NK-92 (cell line): ENCODE data around the gene PLXNA4.

Experiments
- DNase-seq: peaks from one replicate; lab custom pipeline; 2025; ENCODE audit not compliant: unreplicated experiment; lab: John Stamatoyannopoulos, UW

Gene PLXNA4

DNA sequence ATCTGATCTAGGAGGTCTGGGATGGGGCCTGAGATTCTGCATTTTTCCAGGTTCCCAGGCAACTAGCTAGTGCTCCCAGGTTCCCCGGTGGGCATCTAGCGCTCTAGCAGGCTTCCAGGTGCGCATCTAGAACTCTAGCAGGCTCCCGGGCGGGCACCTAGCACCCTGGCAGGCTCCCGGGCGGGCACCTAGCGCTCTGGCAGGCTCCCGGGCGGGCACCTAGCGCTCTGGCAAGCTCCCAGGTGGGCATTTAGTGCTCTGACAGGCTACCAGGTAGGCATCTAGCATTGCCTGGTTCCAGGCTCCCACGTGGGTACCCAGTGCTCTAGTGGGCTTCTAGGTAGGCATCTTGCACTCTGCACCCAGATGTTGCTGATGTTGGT is 414.7 kb downstream of the PLXNA4 start:
- DNase-seq: no peak

- DNase-seq: no peak
Observed at GRCh38 chr7:132160611-132161532, 415.4 kb downstream of the PLXNA4 start.

DNA sequence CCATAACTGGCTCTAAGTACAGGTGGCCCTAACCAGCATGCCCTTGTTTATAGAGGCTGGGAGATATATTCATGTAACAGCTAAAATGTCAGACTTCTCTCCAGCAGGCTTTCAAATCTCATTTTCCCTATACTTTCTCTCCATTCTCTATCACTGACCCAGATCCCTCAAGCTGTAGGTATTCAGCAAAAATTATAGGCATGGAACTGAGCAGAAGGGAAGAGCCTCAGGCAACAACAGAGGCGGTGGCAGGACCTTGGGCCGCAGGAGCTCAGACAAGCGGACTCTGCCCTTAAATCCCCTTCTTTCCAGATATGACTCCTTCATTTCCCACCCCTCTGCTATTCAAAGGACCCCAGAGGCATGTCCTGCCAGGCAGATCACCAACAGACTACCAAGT is 417.4 kb downstream of the PLXNA4 start:
- no peak for DNase-seq

DNA sequence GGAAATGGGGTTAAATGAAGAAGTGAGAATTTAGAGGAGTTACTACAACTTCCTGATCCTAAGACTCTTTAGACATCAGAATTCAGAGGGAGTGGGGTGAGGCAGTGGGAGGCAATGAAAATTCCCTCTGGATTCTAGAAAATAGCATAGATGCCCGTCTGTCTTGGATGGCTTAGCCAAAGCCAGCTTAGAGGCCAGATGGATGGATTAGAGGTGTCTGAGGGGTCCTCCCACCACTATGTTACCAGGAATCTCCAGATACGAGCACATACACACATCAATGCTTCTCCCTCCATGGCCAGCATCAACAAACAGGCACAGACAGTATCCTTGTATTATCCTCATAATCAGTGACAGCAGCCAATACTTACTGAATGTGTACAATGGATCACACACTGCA is 418.1 kb downstream of the PLXNA4 start:
- no peak for DNase-seq

GRCh38 chr7:132155715-132156114 is 420.6 kb downstream of the PLXNA4 start:
- no peak for DNase-seq

GRCh38 chr7:132154695-132155471 is 421.4 kb downstream of the PLXNA4 start:
- DNase-seq: no peak

DNA sequence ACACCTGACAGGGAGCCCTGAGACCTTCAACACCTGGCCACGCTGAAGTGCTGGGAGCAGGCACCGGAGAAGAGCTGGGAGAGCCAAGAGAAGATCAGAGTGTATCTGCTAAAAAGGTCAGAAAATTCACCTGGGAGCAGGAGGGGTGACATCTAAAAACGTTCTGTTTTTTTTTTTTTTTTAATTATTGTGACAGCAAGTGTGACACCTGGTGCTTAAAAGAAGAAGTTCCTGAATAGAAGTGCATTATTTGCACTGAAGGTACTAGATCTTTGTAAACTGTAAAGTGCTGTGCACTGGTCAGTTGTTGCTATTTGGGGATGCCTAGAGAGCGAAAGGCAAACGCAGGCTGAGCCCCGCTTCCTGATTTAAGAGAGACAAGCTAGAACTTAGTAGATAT is 422.0 kb downstream of the PLXNA4 start:
- no peak for DNase-seq

DNA sequence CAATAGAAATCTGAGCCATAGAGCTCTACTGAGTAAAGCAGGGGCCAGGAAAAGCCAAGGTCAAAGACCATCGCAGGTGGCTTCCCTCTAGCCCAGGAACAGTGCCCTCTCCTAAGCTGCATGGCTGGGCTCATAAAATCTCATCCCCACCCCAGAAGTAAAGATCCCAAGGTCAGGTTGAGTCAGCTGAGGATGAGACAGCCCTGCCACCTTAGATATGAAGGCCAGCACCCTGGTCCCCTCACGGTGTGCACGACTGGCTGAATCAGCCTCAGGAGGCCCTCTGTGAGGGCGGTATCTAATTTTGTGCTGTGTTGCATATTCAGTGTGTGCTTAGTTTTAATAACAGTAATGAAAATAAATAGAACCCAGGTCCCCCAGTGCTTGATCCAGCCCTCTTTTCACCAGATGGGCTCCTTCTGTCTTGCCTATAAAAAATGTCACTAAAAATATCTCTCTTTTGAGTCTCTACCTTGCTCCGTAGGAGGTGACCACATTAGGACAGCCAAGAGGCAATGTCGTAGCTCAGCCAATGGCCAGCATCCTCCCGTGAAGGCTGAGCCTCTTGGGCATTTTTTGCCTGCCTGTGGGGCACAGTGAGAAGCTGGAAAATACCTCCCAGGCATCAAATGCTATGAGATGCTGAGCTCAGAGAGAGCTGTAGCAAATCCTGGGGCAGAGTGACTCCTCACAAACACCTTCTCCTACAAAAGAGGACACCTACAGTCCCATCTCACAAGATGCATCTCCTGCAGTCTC is 424.0 kb downstream of the PLXNA4 start:
- no peak for DNase-seq

- DNase-seq: no peak
Observed at GRCh38 chr7:132150711-132151110, 425.6 kb downstream of the PLXNA4 start.

GRCh38 chr7:132149436-132150304 is 426.6 kb downstream of the PLXNA4 start:
- no peak for DNase-seq

GRCh38 chr7:132148876-132149275 is 427.4 kb downstream of the PLXNA4 start:
- no peak for DNase-seq

GRCh38 chr7:132145466-132145865 is 430.8 kb downstream of the PLXNA4 start:
- DNase-seq: no peak

- no peak for DNase-seq
Observed at GRCh38 chr7:132145063-132145462, 431.2 kb downstream of the PLXNA4 start.

- DNase-seq: no peak
Observed at GRCh38 chr7:132142006-132142405, 434.3 kb downstream of the PLXNA4 start.

- DNase-seq: no peak
Observed at GRCh38 chr7:132141109-132141508, 435.2 kb downstream of the PLXNA4 start.

DNA sequence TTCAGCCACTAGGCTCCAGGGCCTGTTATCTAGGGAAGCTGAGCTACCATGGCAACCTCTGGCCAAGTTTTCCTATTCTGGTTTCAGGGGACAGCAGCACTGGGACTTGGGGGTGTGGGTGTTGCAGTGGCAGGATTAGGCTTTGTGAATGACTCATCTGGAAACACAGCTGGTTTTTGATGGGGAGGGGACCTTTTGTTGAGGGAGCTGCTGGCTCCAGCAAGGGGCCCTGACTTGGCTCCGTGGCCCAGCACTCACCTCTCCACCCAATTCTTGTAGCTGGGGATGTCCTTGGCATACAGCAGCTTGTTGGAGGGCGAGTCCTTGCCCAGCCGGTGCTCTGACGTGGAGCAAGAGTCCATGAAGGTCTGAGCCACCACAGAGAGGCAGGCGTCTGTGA is 435.9 kb downstream of the PLXNA4 start:
- DNase-seq: no peak

DNA sequence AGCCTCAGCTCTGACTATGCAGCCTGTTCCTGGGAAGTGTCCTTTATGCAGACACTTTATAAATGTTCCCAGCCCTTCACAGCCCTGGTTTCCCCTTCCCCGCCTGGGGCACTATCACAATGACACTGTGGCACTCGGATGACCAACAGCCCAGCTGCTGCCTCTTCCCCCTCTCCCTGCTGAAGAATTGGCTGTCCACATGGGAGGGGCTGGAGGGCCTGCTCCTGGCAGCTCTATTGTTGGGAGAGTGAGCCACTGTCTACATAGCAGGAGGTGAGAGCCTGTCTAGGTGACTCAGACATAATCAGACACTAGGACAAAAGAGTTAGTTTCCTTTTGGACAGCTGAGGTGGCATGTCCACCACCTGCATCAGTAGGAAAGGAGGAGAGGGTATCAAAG is 437.5 kb downstream of the PLXNA4 start:
- no peak for DNase-seq

GRCh38 chr7:132137681-132138080 is 438.6 kb downstream of the PLXNA4 start:
- no peak for DNase-seq

GRCh38 chr7:132135746-132136385 is 440.4 kb downstream of the PLXNA4 start:
- DNase-seq: no peak

DNA sequence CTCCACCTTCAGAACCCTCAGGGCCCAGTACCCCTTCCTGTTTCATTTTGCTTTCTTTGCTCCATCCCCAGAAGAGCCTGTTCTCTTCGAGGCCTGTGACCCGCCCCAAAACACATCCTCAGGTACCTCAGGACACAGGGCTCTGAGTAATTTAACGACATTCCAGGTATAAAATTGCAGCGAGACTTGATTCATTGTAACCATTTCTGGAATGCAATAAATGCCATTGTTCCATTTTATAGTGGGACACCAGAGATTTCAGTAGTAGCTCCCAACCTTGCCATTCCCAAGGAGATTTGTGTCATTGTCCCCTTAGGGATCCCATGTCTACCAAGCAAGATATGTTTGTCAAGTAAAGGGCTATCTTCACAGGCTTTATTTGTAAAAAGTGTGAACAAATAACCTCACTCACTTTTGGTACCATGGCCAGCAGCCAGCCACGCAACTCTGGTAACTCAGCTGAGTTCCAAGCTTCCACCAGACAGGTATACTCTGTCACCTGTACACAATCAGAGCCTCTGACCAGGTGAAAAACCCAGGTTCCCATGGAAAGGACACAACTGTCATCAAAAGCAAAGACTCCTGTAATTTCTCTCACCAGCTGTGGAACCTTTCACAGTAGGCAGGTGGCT is 441.3 kb downstream of the PLXNA4 start:
- DNase-seq: no peak
